ENCODE data around the gene TLX2. TPM values are rescaled to one million over a fixed set of nuclear protein-coding genes. Genes with fewer than 3 reads are reported as not detected.

TLX2 gene
- total RNA-seq, 1 donor: not detected

GRCh38 chr2:74524955-74525716 is 10.9 kb downstream of the TLX2 start:
- TF ChIP-seq, protein P1, sequence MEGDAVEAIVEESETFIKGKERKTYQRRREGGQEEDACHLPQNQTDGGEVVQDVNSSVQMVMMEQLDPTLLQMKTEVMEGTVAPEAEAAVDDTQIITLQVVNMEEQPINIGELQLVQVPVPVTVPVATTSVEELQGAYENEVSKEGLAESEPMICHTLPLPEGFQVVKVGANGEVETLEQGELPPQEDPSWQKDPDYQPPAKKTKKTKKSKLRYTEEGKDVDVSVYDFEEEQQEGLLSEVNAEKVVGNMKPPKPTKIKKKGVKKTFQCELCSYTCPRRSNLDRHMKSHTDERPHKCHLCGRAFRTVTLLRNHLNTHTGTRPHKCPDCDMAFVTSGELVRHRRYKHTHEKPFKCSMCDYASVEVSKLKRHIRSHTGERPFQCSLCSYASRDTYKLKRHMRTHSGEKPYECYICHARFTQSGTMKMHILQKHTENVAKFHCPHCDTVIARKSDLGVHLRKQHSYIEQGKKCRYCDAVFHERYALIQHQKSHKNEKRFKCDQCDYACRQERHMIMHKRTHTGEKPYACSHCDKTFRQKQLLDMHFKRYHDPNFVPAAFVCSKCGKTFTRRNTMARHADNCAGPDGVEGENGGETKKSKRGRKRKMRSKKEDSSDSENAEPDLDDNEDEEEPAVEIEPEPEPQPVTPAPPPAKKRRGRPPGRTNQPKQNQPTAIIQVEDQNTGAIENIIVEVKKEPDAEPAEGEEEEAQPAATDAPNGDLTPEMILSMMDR (IDR thresholded peaks at IDR 0.05; ENCODE audit: insufficient read depth, low read depth, low read length): no peak
- no peak for DNase-seq (ENCODE audit: low read depth)
- H3K4me3 ChIP-seq (ENCODE audit: low read depth, low read length): no peak overlapping the region

GRCh38 chr2:74525717-74526648 is 11.7 kb downstream of the TLX2 start, which contains the start of gene DQX1:
TSS of gene DQX1 (minus strand) at chr2:74526231. CDS start at chr2:74525729, 502 bp downstream.
- TF ChIP-seq, protein P1 (IDR thresholded peaks at IDR 0.05; ENCODE audit: insufficient read depth, low read depth, low read length): no peak
- H3K4me3 ChIP-seq (ENCODE audit: low read depth, low read length): no peak within 1 kb of the TSS
- DNase-seq (ENCODE audit: low read depth): peak; percentile 38

DNA sequence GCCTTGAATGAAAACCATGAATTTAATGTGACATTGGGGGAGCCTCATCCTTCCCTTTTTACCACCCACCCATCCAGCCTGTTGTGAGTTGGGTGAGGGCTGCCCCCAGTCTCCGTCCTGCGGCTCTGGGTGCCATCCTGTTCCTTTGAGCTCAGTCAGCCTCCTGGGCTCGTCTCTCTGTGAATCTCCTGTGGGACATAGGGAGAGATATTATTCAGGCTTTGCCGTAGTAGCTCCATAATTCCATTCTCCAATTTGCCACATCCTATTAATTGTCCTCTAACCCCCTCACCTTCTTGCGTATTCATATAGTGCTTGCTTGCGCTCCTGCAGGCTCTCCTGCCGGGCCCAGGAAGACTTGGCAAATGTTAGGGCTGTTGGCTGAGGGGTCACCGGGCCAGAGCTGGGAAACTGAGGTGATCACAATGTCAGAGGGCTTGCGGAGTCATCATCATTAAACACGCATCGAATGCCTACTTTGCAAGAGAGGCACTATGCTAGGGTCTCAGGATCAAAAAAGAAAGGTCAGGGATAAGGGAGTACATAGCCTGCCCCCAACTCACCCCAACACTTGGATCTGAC is 12.5 kb downstream of the TLX2 start:
- no peak for DNase-seq (ENCODE audit: low read depth)
- no peak overlapping the region for H3K4me3 ChIP-seq (ENCODE audit: low read depth, low read length)
- TF ChIP-seq, protein P1 (IDR thresholded peaks at IDR 0.05; ENCODE audit: insufficient read depth, low read depth, low read length): no peak

- no peak for DNase-seq (ENCODE audit: low read depth)
- H3K4me3 ChIP-seq (ENCODE audit: low read depth, low read length): no peak overlapping the region
- TF ChIP-seq, protein P1 (IDR thresholded peaks at IDR 0.05; ENCODE audit: insufficient read depth, low read depth, low read length): no peak
Measured at GRCh38 chr2:74527741-74528140, 13.5 kb downstream of the TLX2 start.

DNA sequence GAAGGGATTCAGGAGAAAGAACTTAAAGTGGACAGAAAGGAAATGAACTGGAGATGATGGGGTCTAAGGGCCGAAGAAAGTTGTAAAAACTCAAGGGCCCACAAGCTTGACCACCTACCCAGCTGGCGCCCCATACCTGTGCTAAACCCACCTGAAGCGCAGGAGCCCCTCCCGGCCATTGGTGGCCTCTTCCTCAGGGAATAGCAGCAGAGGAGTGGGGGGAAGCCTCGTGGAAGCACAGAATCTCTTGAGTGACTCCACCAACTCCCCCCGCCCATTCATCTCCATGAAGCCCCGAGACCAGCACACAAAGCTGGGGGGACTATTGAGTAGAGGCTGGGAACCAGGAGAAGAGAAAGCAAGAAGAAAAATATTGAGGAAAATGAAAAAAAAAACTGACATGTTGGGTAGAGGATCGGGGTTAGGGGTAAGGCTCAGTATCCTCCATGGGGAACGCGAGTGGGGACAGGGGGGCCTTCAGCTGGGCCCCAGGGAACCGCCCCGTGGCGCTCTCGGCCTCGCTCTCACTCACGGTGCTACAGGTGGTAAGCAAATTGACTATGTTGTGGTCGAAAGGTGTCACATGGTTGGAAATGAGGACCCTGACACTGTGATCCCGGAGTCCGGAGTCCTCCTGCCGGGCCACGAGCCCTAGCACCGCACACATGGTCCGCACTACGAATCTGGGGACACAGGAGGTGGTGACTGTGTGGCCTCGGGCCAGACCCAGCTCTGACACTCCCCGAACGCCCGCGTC is 14.5 kb downstream of the TLX2 start:
- DNase-seq (ENCODE audit: low read depth): no peak
- TF ChIP-seq, protein P1 (IDR thresholded peaks at IDR 0.05; ENCODE audit: insufficient read depth, low read depth, low read length): no peak
- H3K4me3 ChIP-seq (ENCODE audit: low read depth, low read length): peak overlapping the region; percentile 77

All from fibroblast of villous mesenchyme (primary cell).